ENCODE results near the gene ITFG1. TPM values are rescaled to one million over a fixed set of nuclear protein-coding genes. Genes with fewer than 3 reads are reported as not detected.
A peak's percentile ranks its signal among the peaks of the same experiment; 100 is the strongest.

The ITFG1 gene
- total RNA-seq, 1 experiment from 2014 or later: 18.0 TPM

DNA sequence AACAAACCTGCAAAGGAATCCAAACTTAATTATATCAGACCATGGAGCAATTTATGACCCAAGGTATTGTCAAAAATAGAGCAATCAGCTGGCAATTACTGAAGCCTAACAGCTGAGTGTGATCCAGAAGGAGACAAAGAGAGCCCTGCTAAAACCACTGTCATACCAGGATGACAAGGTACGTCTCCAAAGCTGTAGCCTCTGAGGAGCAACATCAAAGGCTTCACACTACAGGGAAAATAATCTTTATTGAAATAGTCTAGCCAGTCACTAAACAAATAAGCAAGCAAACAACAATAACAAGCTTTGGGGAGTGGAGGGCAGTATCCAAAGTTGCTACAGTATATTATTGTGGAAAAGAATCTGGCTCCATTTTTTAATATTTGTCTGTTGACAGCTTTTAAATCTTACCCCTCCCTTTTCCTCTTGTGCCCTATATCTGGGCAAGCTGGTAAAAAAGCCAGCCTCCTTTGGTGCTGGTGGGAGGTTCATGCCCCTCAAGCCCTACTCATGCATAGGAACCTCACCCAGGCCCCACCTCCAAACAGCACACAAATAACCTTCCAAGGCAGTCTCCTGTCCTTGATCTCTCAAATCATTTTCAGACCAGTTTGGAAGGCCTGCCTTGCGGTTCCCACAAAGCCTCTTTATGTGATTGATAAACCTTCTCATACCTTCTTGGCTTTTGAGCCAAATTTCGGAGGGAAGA lies 73.7 kb downstream of the ITFG1 start:
- Histone ChIP-seq H2BK5ac (ENCODE audit: insufficient read length, low read length) (no peak overlapping the region), H3T11ph (ENCODE audit: low read length) (no peak overlapping the region), H4K8ac (replicated peaks; ENCODE audit: insufficient read length, low read depth, low read length) (no peak overlapping the region), H3K4me2 (ENCODE audit: insufficient read depth, insufficient read length, low read length) (no peak overlapping the region), H2BK20ac (ENCODE audit: low read depth, low read length, poor library complexity, severe bottlenecking) (no peak overlapping the region), H3K9me3 (ENCODE audit: control insufficient read depth, low read depth, low read length) (no peaks in the 10 kb centered on the region), H3K79me1 (ENCODE audit: insufficient read depth, low read depth, low read length, poor library complexity, severe bottlenecking) (no peaks in the 10 kb centered on the region), H3K14ac (ENCODE audit: insufficient read depth, low read length) (no peak overlapping the region), H2BK15ac (ENCODE audit: low read depth, low read length) (no peak overlapping the region), H4K20me1 (ENCODE audit: control insufficient read depth, insufficient read depth, insufficient read length) (no peaks in the 10 kb centered on the region), H3K27ac (ENCODE audit: insufficient read length, low read depth, low read length) (no peak overlapping the region), H3K4ac (ENCODE audit: low read depth, low read length) (no peak overlapping the region), H2AK5ac (ENCODE audit: insufficient read length, low read length) (no peak overlapping the region), H4K5ac (ENCODE audit: insufficient read length, low read depth, low read length) (no peak overlapping the region), H3K23ac (ENCODE audit: insufficient read length, low read depth, low read length) (no peak overlapping the region), H3K56ac (ENCODE audit: insufficient read length, low read depth, low read length) (no peak overlapping the region), H3K27me3 (ENCODE audit: insufficient read depth, low read length) (no peaks in the 10 kb centered on the region), H3K4me1 (ENCODE audit: insufficient read depth, low read length) (peaks cover 3% of the 10 kb centered on the region; the same call in 1 of the 2 replicates), H2AFZ (ENCODE audit: low read length) (no peak overlapping the region), H3K23me2 (ENCODE audit: insufficient read length, low read depth, low read length, poor library complexity, severe bottlenecking) (no peaks in the 10 kb centered on the region), H2BK12ac (ENCODE audit: insufficient read length, low read depth, low read length) (no peak overlapping the region), H3K9ac (ENCODE audit: extremely low read depth, insufficient read length, low read length) (no peak overlapping the region), H2BK120ac (ENCODE audit: low read depth, low read length, poor library complexity, severe bottlenecking) (no peak overlapping the region), H3K79me2 (ENCODE audit: insufficient read depth, low read length) (no peaks in the 10 kb centered on the region), H3K18ac (ENCODE audit: insufficient read length, low read depth, low read length) (no peak overlapping the region), H4K91ac (ENCODE audit: insufficient read length, low read depth, low read length) (no peak overlapping the region)
- H3K27ac Mint-ChIP-seq: peak overlapping the region in 2 of 3 experiments; percentile 19 to 42; a peak in 1 of 7 replicates
- H3K27me3 Mint-ChIP-seq (ENCODE audit: low read depth): no peaks in the 10 kb centered on the region
- no peak for DNase-seq
- TF ChIP-seq, protein P1, sequence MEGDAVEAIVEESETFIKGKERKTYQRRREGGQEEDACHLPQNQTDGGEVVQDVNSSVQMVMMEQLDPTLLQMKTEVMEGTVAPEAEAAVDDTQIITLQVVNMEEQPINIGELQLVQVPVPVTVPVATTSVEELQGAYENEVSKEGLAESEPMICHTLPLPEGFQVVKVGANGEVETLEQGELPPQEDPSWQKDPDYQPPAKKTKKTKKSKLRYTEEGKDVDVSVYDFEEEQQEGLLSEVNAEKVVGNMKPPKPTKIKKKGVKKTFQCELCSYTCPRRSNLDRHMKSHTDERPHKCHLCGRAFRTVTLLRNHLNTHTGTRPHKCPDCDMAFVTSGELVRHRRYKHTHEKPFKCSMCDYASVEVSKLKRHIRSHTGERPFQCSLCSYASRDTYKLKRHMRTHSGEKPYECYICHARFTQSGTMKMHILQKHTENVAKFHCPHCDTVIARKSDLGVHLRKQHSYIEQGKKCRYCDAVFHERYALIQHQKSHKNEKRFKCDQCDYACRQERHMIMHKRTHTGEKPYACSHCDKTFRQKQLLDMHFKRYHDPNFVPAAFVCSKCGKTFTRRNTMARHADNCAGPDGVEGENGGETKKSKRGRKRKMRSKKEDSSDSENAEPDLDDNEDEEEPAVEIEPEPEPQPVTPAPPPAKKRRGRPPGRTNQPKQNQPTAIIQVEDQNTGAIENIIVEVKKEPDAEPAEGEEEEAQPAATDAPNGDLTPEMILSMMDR (conservative IDR thresholded peaks at IDR 0.05): no peak
- H3K36me3 Mint-ChIP-seq (ENCODE audit: insufficient read depth in 1 of 3, low read depth in 3 of 3): no peaks in the 10 kb centered on the region
- H3K9me3 Mint-ChIP-seq: no peaks in the 10 kb centered on the region
- peaks cover 9% of the 10 kb centered on the region in 2 experiments; a peak in 2 of 4 replicates for H3K4me1 Mint-ChIP-seq
- H3K4me3 Mint-ChIP-seq: no peak overlapping the region
- WGBS (ENCODE audit: extremely low coverage, insufficient read length, low lambda C conversion rate): no CpG with 5 or more reads among the region's 3 CpGs
